GM08714 (cell line): ENCODE data around the gene TRAIP.

Source experiments
- H3K4me3 ChIP-seq: fragments of 200-500 bp; sonication (Bioruptor generic); 2 replicates; pipeline ENCODE4 v1.5.1; 2014; ENCODE audit warnings: mild to moderate bottlenecking, low read length, inconsistent platforms
- ZNF274 ChIP-seq: IDR thresholded peaks from 2 replicates; pipeline ENCODE4 v1.6.1; 2012; ENCODE audit warnings: mild to moderate bottlenecking, low read depth, low read length

TRAIP gene

GRCh38 chr3:49813497-49814174 lies 42.7 kb downstream of the TRAIP start, which contains the start of gene UBA7:
UBA7 (minus strand) TSS chr3:49813953; CDS start chr3:49813787, 166 bp downstream.
- peak within 1 kb of the TSS; percentile 56; the same call in 1 of the 2 replicates for H3K4me3 ChIP-seq
- TF ChIP-seq ZNF274, result no peak

- TF ChIP-seq ZNF274, result no peak
- H3K4me3 ChIP-seq, result peak overlapping the region; percentile 56; the same call in 1 of the 2 replicates
These were observed 43.4 kb downstream of the TRAIP start for GRCh38 chr3:49812916-49813496.

GRCh38 chr3:49807431-49808114 lies 48.8 kb downstream of the TRAIP start:
- H3K4me3 ChIP-seq, result no peak overlapping the region; the same call in 1 of the 2 replicates
- no peak for TF ChIP-seq ZNF274

GRCh38 chr3:49806850-49807249 lies 49.5 kb downstream of the TRAIP start:
- no peak for TF ChIP-seq ZNF274
- H3K4me3 ChIP-seq, result peak overlapping the region; percentile 0; the same call in 1 of the 2 replicates

- H3K4me3 ChIP-seq, result peak overlapping the region; percentile 12; the same call in 1 of the 2 replicates
- no peak for TF ChIP-seq ZNF274
These were observed 50.3 kb downstream of the TRAIP start for GRCh38 chr3:49805897-49806701.

GRCh38 chr3:49805367-49805782 lies 51.0 kb downstream of the TRAIP start:
- peak overlapping the region; percentile 12; the same call in 1 of the 2 replicates for H3K4me3 ChIP-seq
- TF ChIP-seq ZNF274, result no peak

GRCh38 chr3:49804141-49805041 lies 52.0 kb downstream of the TRAIP start:
- H3K4me3 ChIP-seq, result peak overlapping the region; percentile 75; the same call in 1 of the 2 replicates
- TF ChIP-seq ZNF274, result no peak

GRCh38 chr3:49803465-49804140 lies 52.8 kb downstream of the TRAIP start:
- no peak for TF ChIP-seq ZNF274
- H3K4me3 ChIP-seq, result peak overlapping the region; percentile 75; the same call in 1 of the 2 replicates

GRCh38 chr3:49802719-49803464 lies 53.5 kb downstream of the TRAIP start, which contains the start of gene INKA1:
INKA1 (plus strand) TSS chr3:49803261; CDS start chr3:49803393, 132 bp downstream.
- no peak for TF ChIP-seq ZNF274
- H3K4me3 ChIP-seq, result peak within 1 kb of the TSS; percentile 75

- no peak for TF ChIP-seq ZNF274
- H3K4me3 ChIP-seq, result no peak overlapping the region
These were observed 55.2 kb downstream of the TRAIP start for GRCh38 chr3:49801160-49801559.

- no peak for TF ChIP-seq ZNF274
- no peak within 1 kb of the TSS for H3K4me3 ChIP-seq
These were observed 56.6 kb downstream of the TRAIP start, which contains the start of gene CDHR4 for GRCh38 chr3:49799761-49800160. CDHR4 (minus strand) TSS chr3:49799873; CDS start chr3:49799812, 61 bp downstream.
